ENCODE results near the gene IGSF9B. TPM values are rescaled to one million over a fixed set of nuclear protein-coding genes. Genes with fewer than 3 reads are reported as not detected.

IGSF9B gene
- polyA plus RNA-seq, 3 donors, result 6.3 to 9.9 (median 8.4) TPM

DNA sequence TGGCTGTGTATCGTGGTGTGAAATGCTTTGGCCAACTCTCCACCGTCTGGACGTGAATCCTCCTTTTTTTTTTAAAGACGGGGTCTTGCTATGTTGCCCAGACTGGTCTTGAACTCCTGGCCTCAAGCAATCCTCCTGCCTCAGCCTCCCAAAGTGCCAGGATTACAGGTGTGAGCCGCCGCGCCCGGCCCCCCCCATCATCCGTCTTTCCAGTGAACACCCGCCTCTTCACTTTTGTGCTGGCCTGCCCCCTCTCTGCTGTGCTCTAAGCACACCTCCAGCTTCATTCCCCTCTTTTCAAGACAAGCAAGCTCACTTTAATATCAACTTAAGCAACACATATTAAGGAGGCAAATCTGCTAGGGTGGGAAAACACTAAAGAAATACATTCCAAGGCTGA is 35.3 kb downstream of the IGSF9B start:
- no peak for DNase-seq

DNA sequence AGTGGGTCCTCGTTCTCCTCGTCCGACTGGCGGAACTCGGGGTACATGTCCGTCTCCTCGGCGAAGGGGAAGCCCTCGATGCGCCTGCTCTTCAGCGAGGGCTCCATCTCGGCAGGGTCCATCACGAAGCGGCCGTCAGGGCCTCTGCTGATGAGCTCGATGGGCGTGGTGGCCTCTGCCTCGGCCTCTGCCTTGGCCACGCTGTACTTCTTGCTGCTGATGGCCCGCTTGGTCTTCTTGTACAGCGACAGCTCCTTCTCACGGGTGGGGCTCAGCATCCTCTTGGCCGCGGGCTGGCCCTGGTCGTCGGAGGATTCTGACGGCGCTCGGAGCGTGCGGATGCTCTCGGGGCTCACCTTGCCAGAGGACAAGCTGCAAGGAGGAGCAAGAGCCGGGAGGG is 35.7 kb downstream of the IGSF9B start:
- no peak for DNase-seq

DNA sequence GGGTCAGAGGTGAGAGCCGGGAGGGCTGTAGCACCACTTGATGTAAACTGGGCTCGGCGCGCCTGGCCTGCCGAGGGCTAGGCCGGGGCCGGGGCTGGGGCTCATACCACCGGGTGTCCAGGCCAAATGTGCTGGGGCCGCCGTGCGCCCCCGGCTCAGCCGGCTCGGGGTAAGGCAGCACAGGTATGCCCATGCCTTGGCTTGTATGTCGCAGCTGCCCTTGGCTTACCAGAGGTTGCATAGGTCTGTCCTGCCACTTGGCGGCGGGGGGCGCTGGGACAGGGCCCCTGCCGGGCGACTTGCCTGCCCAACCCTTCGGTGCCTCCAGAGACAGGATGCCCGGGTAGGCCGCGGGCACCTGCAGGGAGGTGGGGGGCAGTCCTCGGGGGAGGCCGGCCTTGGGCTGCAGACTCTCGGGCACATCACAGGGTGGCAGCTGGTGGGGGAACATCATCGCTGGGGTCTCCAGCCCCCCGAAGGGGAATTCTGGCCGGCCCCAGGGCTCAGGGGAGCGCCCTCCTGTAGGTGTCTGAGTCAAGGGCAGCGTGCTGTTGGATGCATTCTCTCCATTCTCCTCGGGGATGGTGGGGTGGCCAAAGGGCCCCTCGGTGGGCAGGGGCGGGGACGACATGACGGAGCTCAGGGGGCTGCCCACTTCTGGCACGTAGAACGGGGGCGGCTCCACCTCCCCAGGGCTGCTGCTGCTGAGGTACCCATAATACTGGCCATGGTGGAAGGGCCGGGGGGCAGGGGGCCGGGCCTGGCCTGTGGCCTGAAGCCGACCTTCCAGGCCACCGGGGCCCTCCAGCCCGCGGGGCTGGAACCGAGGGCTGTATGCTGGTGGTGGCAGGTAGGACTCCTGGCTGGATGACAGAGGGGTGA is 36.4 kb downstream of the IGSF9B start:
- no peak for DNase-seq

DNA sequence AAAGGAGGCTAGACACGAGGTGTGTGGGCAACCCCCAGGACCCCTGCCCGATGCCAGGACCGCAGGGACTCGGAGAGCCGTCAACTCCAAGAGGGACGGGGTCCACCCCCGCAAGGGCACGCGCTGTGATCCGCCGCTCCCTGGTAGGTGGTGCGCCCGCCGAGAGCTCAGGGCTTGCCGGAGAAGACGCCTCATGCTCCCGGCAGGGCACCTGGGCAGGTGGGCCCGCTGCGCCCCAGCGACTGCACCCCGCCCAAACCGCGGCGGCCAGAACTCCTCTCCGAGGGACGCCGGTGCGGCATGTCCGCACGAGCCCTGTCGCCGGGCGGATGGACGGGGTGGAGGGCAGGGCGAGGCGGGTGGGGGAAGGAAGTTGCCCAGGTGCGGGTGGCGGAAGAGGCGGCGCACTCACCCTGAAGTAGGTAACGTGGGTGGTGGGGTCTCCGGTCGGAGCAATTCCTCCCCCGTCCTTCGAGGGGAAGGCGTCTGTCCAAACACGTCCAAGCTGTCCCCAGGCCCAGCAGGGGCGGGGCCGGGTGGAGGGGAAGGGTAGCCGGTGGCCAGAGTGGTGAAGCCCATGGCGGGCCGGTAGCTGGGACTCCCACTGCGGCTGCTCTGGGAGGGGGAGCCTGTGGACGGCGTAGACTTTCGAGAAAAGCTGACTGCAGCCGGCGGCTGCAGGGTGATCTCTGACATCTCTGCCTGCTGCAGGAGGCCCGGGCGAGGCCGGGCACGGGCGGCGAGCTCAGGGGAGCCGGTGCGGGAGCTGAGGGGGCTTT is 37.2 kb downstream of the IGSF9B start:
- DNase-seq, result no peak

DNA sequence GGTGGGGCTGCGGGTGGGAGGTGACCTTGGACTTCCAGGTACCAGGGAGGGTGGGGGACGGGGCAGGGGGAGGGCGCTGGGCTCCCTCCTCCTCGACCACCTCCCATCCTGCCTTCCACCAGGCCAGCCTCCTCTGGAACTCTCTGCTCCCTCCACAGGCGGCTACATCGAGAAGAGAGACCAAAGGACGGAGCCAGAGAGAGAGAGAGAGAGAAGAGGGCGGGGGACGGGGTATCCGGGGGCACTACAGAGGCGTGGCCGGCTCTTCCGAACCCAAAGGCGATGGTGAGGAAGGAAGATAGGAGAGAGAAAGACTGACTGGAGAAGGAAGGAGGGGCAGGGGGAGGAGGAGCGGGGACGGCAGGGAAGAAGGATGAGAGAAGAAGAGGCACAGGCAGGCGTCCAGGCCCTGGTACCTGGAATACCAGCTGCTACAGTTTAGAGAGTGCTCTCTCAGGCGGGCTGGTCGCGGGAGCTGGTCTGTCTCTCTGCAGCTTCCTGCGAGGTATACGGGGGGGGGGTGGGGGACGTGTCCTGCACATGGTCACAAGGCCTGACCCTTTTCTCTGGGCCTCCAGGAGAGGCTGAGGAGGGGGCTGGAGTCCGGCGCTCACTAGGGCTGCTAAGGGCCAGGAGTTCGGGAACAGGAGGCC is 38.0 kb downstream of the IGSF9B start:
- no peak for DNase-seq

DNA sequence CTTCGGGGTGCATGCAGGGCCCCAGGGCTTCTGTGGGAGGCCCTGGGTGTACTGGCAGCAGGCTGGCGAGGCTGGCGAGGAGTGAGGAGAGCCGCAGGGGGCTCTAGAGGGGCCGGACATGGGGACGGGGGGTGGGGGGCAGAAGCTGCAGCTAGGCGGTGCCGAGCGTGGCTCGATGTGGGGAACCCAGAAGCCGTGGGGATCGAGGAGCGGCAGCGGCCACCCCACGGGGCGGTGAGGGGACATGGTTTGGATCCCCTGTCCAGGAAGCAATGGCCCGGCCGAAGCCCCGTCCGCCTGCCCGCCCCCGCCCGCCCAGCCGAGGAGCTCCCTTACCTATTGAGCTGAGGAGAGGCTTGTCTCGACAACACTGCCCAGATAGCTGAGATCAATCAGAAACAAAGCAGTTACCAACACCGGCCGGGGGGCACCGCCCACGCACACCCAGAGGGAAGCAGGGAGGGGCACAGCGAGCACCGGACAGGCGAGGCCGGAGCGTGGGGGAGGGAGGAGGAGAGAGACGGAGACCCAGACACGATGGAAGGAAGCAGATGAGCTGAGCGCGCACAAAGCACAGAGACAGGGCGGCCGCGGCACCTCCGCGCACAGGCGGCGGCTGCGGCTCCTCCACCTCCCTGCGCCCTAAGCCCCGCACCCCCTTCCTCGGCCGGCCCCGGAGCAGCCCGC is 38.7 kb downstream of the IGSF9B start:
- DNase-seq, result no peak

DNA sequence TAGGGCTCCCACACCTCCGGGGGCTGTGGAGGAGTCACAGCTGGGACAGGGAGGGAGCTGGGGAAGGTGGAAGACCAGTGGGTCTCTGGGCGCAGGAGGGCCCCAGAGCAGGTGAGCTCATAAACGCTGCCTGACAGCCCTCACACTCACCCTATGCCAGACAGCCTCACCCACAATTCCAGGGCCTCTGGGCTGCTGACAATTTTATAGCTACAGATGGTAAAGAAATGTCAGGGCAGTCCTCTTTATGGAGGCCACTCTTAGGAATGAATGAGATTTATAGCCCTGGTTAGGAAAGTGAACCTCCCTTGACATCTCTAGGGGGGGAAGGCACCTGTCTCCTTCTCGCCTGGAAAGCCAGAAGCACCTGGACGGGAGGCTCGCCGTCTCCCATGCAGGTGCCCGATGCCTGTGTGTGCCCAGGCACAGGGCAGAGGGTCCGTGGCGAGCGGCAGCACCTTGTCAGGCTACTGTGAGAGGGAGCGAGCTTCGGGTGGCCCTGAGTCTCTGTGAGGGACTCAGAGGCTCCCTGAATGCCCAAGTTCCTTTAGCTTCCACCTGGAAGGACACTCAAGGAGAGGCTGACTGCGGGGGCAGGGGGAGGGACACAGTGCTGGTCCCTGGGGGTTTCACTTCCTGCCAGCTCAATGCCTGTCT is 39.9 kb downstream of the IGSF9B start:
- DNase-seq, result no peak

DNA sequence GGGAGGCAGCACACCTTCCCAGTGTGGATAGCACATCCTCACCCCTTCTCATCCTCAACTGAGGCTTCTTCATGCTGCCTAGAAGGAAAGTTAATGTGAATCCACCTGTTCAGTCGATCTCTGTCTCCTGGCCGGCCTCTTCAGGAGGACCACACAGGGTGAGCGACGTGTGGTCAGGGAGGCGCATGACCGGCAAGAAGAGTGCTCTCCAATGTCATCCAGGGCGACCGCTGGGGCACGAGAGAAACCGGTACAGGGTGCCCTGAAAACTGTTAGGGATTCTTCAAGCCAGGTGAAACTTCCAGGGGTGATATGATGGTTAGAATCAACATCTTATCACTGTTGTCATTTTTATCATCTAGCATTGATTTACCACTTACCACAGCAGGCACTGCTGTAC is 43.0 kb downstream of the IGSF9B start:
- DNase-seq, result no peak

DNA sequence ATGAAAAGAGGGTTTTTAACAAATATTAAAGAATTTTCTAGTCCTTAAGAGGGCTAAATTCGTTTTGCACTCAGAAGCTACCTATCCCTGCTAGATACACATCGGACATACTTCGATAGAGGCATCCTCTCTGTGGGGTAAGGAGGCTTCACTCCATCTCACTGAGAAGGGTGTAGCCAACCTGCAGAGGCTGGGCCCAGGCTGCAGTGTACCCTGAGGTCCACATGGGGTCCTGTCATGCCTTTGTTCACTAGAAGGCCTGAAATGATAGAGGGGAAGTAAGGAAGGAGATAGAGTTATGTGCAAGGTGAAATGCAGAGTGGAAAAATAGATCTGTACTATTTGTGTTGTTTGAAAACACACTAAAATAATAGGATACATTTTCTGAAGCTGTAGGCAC is 45.6 kb downstream of the IGSF9B start:
- no peak for DNase-seq

DNA sequence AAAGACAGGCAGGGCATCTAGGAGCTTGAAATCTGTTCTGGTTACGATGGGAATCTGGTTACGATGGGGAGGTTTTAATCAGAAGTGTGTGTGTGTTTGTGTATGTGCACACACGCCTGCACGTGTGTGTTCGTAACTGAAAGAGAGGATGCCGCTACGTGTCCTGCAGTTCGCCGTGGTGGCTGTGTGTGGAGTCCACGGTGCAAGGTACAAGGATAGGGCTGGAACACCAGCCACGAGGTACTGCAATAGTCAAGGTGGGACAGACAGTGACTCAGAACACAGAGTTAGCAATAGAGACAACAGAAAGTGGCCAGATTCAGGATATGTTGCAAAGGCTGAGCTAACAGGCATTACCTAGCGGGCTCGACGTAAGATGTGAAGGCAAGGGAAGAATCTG is 46.7 kb downstream of the IGSF9B start:
- no peak for DNase-seq

DNA sequence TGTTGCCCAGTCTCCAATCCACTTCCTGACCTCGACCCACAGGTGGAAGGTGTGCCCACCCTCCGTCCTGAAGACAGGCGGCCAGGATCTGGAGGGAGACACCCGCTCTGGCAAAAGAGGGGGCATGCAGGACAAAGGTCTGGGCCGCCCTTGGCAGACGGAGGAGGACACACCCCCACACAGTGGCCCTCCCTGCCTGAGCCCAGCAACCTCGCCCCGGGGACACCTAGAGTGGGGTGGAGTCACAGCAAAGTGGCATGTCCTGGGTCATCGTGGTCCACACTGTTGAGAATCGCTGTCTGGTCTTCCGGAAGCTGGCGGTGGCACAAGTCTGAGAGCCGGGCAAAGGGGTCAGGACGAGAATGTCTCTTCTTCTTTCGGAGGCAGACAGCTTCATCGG is 47.9 kb downstream of the IGSF9B start:
- DNase-seq, result no peak

DNA sequence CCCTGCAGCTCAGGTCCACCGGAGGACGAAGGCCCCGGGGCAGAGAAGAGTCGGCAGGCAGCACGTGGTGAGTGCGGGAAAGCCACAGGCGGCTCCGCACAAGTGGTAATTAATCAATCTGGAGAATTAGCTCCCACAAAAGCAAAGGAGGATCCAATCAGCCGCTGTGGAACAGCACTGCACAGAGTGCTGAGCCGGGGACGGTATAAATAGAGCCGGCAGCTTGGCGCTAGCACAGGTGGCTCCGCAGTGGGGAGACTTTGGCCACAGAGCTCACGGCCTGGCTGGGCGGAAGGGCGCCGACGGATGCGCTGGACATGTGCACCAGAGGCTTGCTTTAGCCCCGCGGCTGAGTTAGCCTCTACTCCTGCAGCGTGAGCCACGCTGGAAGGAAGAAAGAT is 48.9 kb downstream of the IGSF9B start:
- no peak for DNase-seq

DNA sequence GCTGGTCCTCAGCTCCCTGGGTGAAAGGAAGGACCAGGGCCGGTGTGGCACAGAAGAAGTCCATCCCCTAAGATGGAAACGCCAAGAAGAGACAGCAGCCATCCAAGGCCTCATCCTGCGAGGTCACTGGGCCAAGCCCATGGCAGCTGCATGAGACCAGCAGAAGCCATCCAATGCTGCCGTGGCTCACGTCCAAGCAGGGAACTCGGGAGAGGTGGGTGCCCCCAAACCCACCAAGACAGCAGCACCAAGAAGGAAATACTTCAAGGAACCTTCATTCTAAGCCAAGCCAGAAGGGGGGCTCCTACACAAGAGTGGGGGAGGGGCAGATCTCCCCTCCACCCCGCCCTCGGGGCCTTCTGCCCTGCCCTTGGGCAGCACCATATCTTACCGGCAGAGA is 49.6 kb downstream of the IGSF9B start:
- no peak for DNase-seq

DNA sequence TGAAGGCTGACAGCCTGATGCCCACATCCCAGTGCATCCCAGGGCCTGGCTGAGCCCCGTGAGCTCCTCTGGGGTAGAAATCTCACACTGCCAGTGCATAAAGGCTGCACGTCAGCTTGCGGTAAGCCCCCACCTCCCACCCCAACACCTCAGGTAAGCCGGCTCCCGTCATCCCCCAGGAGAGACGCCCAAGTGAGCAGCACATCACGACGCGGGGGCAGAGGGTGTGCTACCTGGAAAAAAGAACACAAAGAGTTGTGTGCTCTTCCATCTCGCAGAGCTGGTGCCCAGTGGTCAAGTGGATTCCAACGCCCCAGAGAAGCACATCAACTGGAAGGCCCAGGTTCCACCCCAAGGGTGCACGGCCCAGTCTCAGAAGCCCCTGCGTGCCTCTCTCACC is 50.0 kb downstream of the IGSF9B start:
- no peak for DNase-seq

DNA sequence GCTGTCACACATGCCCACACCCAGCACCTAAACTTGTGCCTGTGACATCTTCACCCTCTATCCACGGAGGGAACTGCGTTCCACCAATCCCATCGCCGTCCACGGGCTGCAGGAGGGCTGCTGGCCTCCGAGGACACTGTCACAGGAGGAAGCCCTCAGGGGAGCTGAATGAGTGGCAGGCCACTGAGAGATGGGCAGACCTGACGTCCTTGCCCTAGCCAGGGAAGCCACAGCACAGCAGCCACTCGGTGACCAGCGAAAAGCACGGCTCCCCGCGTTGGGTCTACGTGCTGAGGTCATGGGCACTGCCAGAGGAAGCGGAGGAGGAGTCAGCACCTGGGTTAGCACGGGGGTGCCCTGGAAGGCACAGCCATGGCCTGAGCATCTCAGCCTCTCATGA is 50.5 kb downstream of the IGSF9B start:
- no peak for DNase-seq

DNA sequence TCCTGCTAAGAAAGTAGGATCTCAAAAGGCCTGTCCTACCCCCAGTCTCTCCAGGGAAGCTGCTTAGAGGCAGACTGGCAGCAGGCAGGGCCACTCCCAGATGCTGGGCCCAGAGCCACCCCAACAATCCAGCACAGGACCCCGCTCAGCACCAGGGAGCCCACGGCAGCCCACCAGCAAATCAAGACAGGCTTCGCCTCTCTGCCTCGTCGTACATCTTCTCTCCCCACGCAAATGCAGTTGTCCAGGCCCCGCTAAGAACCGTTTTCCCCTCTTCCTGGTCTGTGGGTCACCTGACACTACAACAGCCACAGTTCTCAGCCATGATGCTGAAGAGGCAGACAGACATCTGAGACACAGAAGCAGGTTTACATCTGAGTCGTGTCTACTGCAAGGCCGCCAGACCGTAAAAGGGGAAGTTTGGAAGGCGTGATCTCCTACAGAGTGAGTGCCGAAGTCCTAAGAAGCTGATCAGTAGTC is 51.1 kb downstream of the IGSF9B start:
- no peak for DNase-seq

DNA sequence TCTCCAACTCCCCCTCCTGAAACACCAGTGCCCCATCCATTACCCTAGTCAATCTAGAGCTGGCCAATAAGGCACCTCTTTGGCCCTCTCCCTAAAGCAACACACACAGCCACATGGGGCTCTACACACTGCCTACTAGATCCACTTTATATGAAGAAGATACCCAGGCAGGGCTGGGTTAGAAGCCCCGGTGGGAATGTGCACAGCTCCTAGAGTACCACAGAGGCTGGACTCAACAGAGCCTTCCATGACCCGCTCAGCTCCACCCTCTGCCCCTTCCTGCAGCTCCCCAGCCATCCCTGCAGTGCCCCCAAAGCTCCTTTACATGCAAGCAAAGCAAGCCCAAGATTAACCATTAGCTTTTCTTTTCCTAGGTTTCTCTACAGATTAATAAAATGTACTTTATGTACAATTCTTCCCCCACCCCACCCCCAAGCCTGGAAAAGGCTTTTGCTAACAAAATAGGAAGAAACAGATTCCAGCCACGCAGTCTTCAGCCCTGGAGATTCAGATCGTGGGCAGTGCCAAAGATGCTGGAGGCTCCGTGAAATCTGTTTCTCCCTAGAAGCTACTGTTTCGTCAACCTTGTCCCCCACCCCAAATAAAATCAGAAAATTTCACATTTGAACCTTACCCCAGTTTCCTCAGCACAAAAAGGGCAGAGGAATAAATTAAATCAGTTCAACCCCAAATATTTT is 51.8 kb downstream of the IGSF9B start:
- DNase-seq, result no peak

DNA sequence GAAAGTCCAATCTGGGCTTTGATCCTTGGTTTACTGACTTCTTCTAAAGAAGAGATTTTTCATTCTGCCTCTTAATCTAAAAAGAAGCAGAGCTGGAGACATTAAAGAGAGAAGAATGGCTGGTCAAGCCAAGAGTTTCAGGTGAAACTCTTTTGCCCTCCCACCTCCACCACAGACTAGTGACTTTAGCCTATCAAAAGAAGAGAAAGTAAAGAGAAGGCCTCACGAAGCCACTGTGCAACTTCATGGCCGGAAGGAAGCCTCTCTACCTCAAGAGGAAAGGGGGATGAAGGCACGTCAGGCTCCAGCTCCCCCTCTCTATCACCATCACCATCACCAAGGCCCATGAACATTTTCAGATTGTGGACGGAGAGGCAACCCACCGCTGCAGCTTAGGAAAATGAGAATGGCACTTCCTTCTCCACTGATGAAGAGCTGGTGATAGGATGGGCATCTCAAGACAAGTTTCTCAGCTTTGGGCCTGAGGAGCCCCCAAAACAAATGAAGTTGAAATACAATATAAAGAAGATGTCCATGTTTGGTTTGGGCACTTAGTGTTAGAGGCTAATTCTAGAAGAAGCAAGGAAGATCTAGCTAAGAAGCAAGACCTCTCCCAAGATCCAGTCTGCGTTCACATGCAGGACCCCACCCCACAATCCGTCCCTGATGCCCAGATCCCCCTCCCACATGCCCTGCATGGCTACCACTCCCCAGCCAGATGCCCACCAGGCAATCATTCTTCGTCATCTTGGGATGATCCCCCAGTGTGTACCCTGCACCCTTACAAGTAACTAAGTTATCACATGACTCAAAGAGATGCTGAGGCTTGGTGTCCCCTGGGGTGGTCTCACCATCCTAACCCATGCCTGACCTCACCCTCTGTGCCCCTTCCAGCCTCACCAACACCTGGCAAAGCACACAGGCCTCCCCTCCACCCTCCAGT is 52.6 kb downstream of the IGSF9B start:
- DNase-seq, result no peak

DNA sequence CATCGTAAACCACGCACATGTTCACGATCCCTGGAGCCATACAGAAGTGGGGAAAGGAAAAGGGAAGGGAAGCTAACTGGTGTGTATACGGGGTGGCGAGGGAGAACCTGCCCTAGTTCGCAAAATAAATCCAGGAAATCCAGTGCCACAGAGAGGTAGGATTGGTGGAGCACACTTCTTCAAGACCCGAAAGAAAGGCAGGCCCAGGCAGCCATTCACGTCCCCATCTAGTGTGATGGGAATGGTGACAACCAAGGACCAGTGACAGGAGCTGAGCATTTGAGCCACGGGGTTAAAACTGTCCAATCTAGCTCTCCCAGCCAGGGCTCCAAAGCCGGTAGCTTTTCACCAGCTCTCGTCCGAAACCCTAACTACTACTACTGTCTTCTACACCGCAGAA is 53.7 kb downstream of the IGSF9B start:
- no peak for DNase-seq

DNA sequence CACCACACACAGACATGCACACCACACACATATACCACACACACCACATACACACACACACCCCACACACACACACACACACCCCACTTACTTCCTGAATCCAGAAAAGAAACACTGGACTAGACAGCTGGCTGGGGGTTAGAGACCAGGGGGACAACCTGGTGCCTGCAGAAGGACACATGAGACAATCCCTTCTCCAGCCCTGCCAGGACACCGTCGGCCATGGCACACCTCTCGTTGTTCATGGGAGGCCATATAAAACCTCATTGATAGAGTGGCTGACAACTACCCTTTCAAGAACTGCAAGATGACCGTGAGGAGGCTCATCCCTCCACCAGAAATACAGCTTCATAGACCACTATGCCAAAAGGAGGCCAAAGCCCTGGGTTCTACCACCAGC is 54.3 kb downstream of the IGSF9B start:
- no peak for DNase-seq
